ENCODE measurements around the gene MAGEH1.
"Not testable (repeated sequence)": the region's sequence is repeated elsewhere in the genome, so short reads cannot be mapped to it uniquely, and the experiment has no call there.

The MAGEH1 gene

GRCh38 chrX:55464050-55464449 lies 12.1 kb downstream of the MAGEH1 start:
- not testable (repeated sequence) for H2AFZ ChIP-seq (ENCODE audit: low read length); H3K9ac ChIP-seq (ENCODE audit: low read length); H3K4me3 ChIP-seq (ENCODE audit: low read length); H3K36me3 ChIP-seq (replicated peaks; ENCODE audit: insufficient read depth, low read length); H3K27ac ChIP-seq (ENCODE audit: low read length); H3K9me3 ChIP-seq (replicated peaks; ENCODE audit: insufficient read depth, low read length); H4K20me1 ChIP-seq (ENCODE audit: insufficient read depth, low read length); H3K9me2 ChIP-seq (replicated peaks; ENCODE audit: insufficient read depth, low read length); H3K79me2 ChIP-seq (ENCODE audit: low read length); H3K27me3 ChIP-seq (replicated peaks; ENCODE audit: insufficient read depth, low read length); DNase-seq; H3K4me2 ChIP-seq (ENCODE audit: low read depth, low read length); H3F3A ChIP-seq (ENCODE audit: insufficient read depth, low read length); H3K4me1 ChIP-seq (ENCODE audit: low read length)

GRCh38 chrX:55465108-55465507 lies 13.2 kb downstream of the MAGEH1 start:
- H3F3A ChIP-seq (ENCODE audit: insufficient read depth, low read length); H4K20me1 ChIP-seq (ENCODE audit: insufficient read depth, low read length); H3K9me3 ChIP-seq (replicated peaks; ENCODE audit: insufficient read depth, low read length); H3K4me2 ChIP-seq (ENCODE audit: low read depth, low read length); H3K36me3 ChIP-seq (replicated peaks; ENCODE audit: insufficient read depth, low read length); DNase-seq; H2AFZ ChIP-seq (ENCODE audit: low read length); H3K27me3 ChIP-seq (replicated peaks; ENCODE audit: insufficient read depth, low read length); H3K27ac ChIP-seq (ENCODE audit: low read length); H3K4me1 ChIP-seq (ENCODE audit: low read length); H3K9me2 ChIP-seq (replicated peaks; ENCODE audit: insufficient read depth, low read length); H3K9ac ChIP-seq (ENCODE audit: low read length); H3K4me3 ChIP-seq (ENCODE audit: low read length); H3K79me2 ChIP-seq (ENCODE audit: low read length): not testable (repeated sequence)

- not testable (repeated sequence) for H4K20me1 ChIP-seq (ENCODE audit: insufficient read depth, low read length); H3F3A ChIP-seq (ENCODE audit: insufficient read depth, low read length); H3K36me3 ChIP-seq (replicated peaks; ENCODE audit: insufficient read depth, low read length); H3K4me2 ChIP-seq (ENCODE audit: low read depth, low read length); H3K27ac ChIP-seq (ENCODE audit: low read length); H3K27me3 ChIP-seq (replicated peaks; ENCODE audit: insufficient read depth, low read length); H3K79me2 ChIP-seq (ENCODE audit: low read length); DNase-seq; H2AFZ ChIP-seq (ENCODE audit: low read length); H3K4me3 ChIP-seq (ENCODE audit: low read length); H3K9me3 ChIP-seq (replicated peaks; ENCODE audit: insufficient read depth, low read length); H3K9me2 ChIP-seq (replicated peaks; ENCODE audit: insufficient read depth, low read length); H3K4me1 ChIP-seq (ENCODE audit: low read length); H3K9ac ChIP-seq (ENCODE audit: low read length)
These were observed 13.9 kb downstream of the MAGEH1 start for GRCh38 chrX:55465791-55466190.

- not testable (repeated sequence) for H3F3A ChIP-seq (ENCODE audit: insufficient read depth, low read length); H3K4me3 ChIP-seq (ENCODE audit: low read length); H3K27me3 ChIP-seq (replicated peaks; ENCODE audit: insufficient read depth, low read length); H3K36me3 ChIP-seq (replicated peaks; ENCODE audit: insufficient read depth, low read length); DNase-seq; H2AFZ ChIP-seq (ENCODE audit: low read length); H3K4me2 ChIP-seq (ENCODE audit: low read depth, low read length); H3K4me1 ChIP-seq (ENCODE audit: low read length); H3K9me2 ChIP-seq (replicated peaks; ENCODE audit: insufficient read depth, low read length); H4K20me1 ChIP-seq (ENCODE audit: insufficient read depth, low read length); H3K27ac ChIP-seq (ENCODE audit: low read length); H3K9ac ChIP-seq (ENCODE audit: low read length); H3K9me3 ChIP-seq (replicated peaks; ENCODE audit: insufficient read depth, low read length); H3K79me2 ChIP-seq (ENCODE audit: low read length)
These were observed 28.0 kb downstream of the MAGEH1 start for GRCh38 chrX:55479956-55480355.

- TF ChIP-seq EZH2phosphoT487 (IDR thresholded peaks at IDR 0.05; ENCODE audit: low read length): no peak
- no peak for TF ChIP-seq EZH2 (optimal IDR thresholded peaks at IDR 0.05; ENCODE audit: low read depth, low read length)
- TF ChIP-seq CTCF (IDR thresholded peaks at IDR 0.05; ENCODE audit: low read length): no peak
- Histone ChIP-seq H3K4me2 (ENCODE audit: low read depth, low read length) (no peak overlapping the region), H3K36me3 (replicated peaks; ENCODE audit: insufficient read depth, low read length) (no peaks in the 10 kb centered on the region), H3K79me2 (ENCODE audit: low read length) (no peaks in the 10 kb centered on the region), H2AFZ (ENCODE audit: low read length) (no peak overlapping the region), H3K9me3 (replicated peaks; ENCODE audit: insufficient read depth, low read length) (no peaks in the 10 kb centered on the region), H3K4me1 (ENCODE audit: low read length) (no peaks in the 10 kb centered on the region), H4K20me1 (ENCODE audit: insufficient read depth, low read length) (no peaks in the 10 kb centered on the region), H3K27ac (ENCODE audit: low read length) (no peak overlapping the region), H3K4me3 (ENCODE audit: low read length) (no peak overlapping the region), H3K9me2 (replicated peaks; ENCODE audit: insufficient read depth, low read length) (no peaks in the 10 kb centered on the region), H3K9ac (ENCODE audit: low read length) (no peak overlapping the region), H3F3A (ENCODE audit: insufficient read depth, low read length) (no peaks in the 10 kb centered on the region), H3K27me3 (replicated peaks; ENCODE audit: insufficient read depth, low read length) (no peaks in the 10 kb centered on the region)
- no peak for DNase-seq
These were observed 28.6 kb downstream of the MAGEH1 start for GRCh38 chrX:55480390-55481062.
